Left lung (tissue), 10 donors: ENCODE results near the gene TUBGCP3. TPM values are rescaled to one million over a fixed set of nuclear protein-coding genes. Genes with fewer than 3 reads are reported as not detected.
A peak's percentile ranks its signal among the peaks of the same experiment; 100 is the strongest.

Experiments used
- ATAC-seq: fragments of 200-7000 bp; cut with Tn5 transposase; one replicate; pipeline ENCODE4 v1.9.1; 2020; ENCODE audit warnings: moderate library complexity
- DNase-seq, 4 donors: peaks; one replicate each; pipeline ENCODE4 v3.0.0-alpha.2; 2013 to 2020
- H3K27ac ChIP-seq, 2 donors: fragments of 200-600 bp; sonication (generic) in 1 of 2; one replicate each; pipeline versions ENCODE4 v1.5.0 to v1.8.0; 2020 to 2021
- H3K27me3 ChIP-seq, 2 donors: fragments of 200-600 bp; sonication (generic) in 1 of 2; one replicate each; pipeline versions ENCODE4 v1.5.0 to v1.8.0; 2020 to 2021
- H3K36me3 ChIP-seq, 2 donors: fragments of 200-600 bp; sonication (generic) in 1 of 2; one replicate each; pipeline versions ENCODE4 v1.5.0 to v1.8.0; 2020 to 2021
- H3K4me1 ChIP-seq, 2 donors: fragments of 200-600 bp; one replicate each; pipeline ENCODE4 v1.8.0; 2021
- H3K4me3 ChIP-seq, 2 donors: fragments of 200-600 bp; sonication (generic) in 1 of 2; one replicate each; pipeline versions ENCODE4 v1.5.0 to v1.8.0; 2020 to 2021; ENCODE audit warnings: mild to moderate bottlenecking in 1 of 2
- H3K9me3 ChIP-seq, 2 donors: fragments of 200-600 bp; sonication (generic) in 1 of 2; one replicate each; pipeline versions ENCODE4 v1.5.0 to v1.8.0; 2020 to 2021
- CTCF ChIP-seq, 2 donors: fragments of 200-600 bp; sonication (generic) in 1 of 2; IDR thresholded peaks; one replicate each; pipeline versions ENCODE4 v1.5.0 to v1.8.0; 2021; ENCODE audit warnings: antibody characterized with exemption in 2 of 2
- intact Hi-C, 2 donors: fragments of 100-400 bp; cut with DNase I; formaldehyde crosslinking; loops; one replicate each; pipeline versions ENCODE4 v1.11.2 to v1.14.2; 2022
- polyA plus RNA-seq, 6 donors: library from polyadenylated mRNA; unstranded; fragments of 120-200 nt; gene quantifications; one replicate each; pipeline ENCODE4 v1.2.1, GENCODE V29; 2013; ENCODE audit not compliant: insufficient read length in 6 of 6
- total RNA-seq, 2 donors: library from RNA; stranded (reverse); fragmentation: NEBNext Ultra II Directional; extraction: Animal tissue kit (Norgen Biotek cat#: 25700); gene quantifications; one replicate each; pipeline ENCODE4 v1.2.1, GENCODE V29; 2021
- donor health status: DM: no; HTN: yes; CAD: no.
- donor health status: DM: no; HTN: no; CAD: no.

The TUBGCP3 gene
- total and polyA plus RNA-seq, 8 donors = 26.8 to 42.7 (median 32.7) TPM

- no peak for TF ChIP-seq CTCF (IDR thresholded peaks at IDR 0.05)
- Histone ChIP-seq H3K4me1 (no peaks in the 10 kb centered on the region), H3K27ac (no peak overlapping the region), H3K4me3 (no peak overlapping the region), H3K36me3 (no peaks in the 10 kb centered on the region), H3K9me3 (peaks cover 0 to 9% of the 10 kb centered on the region in 2 donors), H3K27me3 (no peaks in the 10 kb centered on the region)
- DNase-seq = no peak
- intact Hi-C loops = no loop called here
- no peak for ATAC-seq
Measured at GRCh38 chr13:112462408-112462807, 125.5 kb downstream of the TUBGCP3 start.

- ATAC-seq (no peak), DNase-seq (peak in 1 of 4 donors; percentile 66)
- Histone ChIP-seq H3K9me3 (peaks cover 0 to 8% of the 10 kb centered on the region in 2 donors), H3K4me1 (no peaks in the 10 kb centered on the region), H3K4me3 (no peak overlapping the region), H3K27ac (no peak overlapping the region), H3K27me3 (peaks cover 0 to 23% of the 10 kb centered on the region in 2 donors), H3K36me3 (no peaks in the 10 kb centered on the region)
- TF ChIP-seq CTCF (IDR thresholded peaks at IDR 0.05) = no peak
- intact Hi-C loops = no loop called here
Measured at GRCh38 chr13:112457485-112457884, 130.5 kb downstream of the TUBGCP3 start.

- Histone ChIP-seq H3K4me3 (no peak overlapping the region), H3K9me3 (peaks cover 0 to 4% of the 10 kb centered on the region in 2 donors), H3K4me1 (no peaks in the 10 kb centered on the region), H3K36me3 (no peaks in the 10 kb centered on the region), H3K27ac (no peak overlapping the region), H3K27me3 (peaks cover 0 to 27% of the 10 kb centered on the region in 2 donors)
- DNase-seq (no peak), ATAC-seq (no peak)
- intact Hi-C loops = no loop called here
- no peak for TF ChIP-seq CTCF (IDR thresholded peaks at IDR 0.05)
Measured at GRCh38 chr13:112457081-112457480, 130.9 kb downstream of the TUBGCP3 start.

GRCh38 chr13:112456138-112457056 lies 131.6 kb downstream of the TUBGCP3 start:
- ATAC-seq (no peak), DNase-seq (no peak)
- H3K36me3 ChIP-seq = no peaks in the 10 kb centered on the region
- H3K27ac ChIP-seq = no peak overlapping the region
- H3K9me3 ChIP-seq = peaks cover 0 to 3% of the 10 kb centered on the region in 2 donors
- no peaks in the 10 kb centered on the region for H3K4me1 ChIP-seq
- intact Hi-C loops = no loop called here
- no peak for TF ChIP-seq CTCF (IDR thresholded peaks at IDR 0.05)
- H3K4me3 ChIP-seq = no peak overlapping the region
- H3K27me3 ChIP-seq = peaks cover 0 to 34% of the 10 kb centered on the region in 2 donors

GRCh38 chr13:112455476-112456059 lies 132.4 kb downstream of the TUBGCP3 start:
- no peaks in the 10 kb centered on the region for H3K4me1 ChIP-seq
- no peak for TF ChIP-seq CTCF (IDR thresholded peaks at IDR 0.05)
- peaks cover 0 to 40% of the 10 kb centered on the region in 2 donors for H3K27me3 ChIP-seq
- intact Hi-C loops = no loop called here
- ATAC-seq (no peak), DNase-seq (peak in 1 of 4 donors; percentile 49)
- H3K27ac ChIP-seq = no peak overlapping the region
- no peak overlapping the region for H3K4me3 ChIP-seq
- peaks cover 0 to 2% of the 10 kb centered on the region in 2 donors for H3K9me3 ChIP-seq
- H3K36me3 ChIP-seq = no peaks in the 10 kb centered on the region
